HG02610 (cell line): ENCODE results near the gene WFS1.

Experiments used
- ATAC-seq: cut with Tn5 transposase; IDR thresholded peaks from one replicate; pipeline ENCODE4 v1.9.1; 2021; ENCODE audit warnings: mild to moderate bottlenecking, moderate library complexity; ENCODE audit not compliant: unreplicated experiment

WFS1 gene

DNA sequence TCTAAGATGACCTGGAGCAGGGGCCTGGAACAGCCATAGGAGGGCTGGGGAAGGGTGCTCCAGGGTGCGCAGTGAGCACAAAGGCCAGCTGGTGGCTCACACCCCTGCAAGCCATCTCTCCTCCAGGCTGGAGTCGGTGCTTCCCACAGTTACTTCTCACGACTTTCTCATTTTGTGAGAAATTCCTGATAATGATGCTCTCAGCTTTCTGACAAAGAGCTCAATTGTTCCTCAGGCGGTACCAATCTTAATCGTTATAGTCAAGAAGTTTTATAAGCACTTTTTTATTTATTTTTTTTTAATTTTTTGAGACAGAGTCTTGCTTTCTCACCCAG is 11.7 kb upstream of the WFS1 start:
- no peak for ATAC-seq

DNA sequence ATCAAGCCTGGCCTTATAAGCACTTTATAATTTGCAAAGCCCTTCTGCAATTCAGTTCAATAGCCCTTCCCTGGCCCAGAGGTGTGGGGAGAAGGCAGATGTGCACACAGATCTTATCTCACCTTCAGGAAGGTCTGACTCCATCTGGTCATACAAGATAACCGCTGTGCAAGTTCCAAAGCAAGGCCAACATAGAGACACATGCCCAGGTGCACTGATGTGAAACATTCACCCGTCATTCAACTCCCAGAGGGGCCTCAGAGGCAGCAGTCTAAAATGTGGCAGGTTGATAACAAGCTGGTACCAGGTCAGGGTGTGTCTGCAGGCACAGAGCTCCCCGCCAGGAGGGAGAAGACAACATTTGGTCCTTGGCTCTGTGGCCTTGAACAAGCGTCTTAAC is 10.9 kb upstream of the WFS1 start:
- no peak for ATAC-seq

DNA sequence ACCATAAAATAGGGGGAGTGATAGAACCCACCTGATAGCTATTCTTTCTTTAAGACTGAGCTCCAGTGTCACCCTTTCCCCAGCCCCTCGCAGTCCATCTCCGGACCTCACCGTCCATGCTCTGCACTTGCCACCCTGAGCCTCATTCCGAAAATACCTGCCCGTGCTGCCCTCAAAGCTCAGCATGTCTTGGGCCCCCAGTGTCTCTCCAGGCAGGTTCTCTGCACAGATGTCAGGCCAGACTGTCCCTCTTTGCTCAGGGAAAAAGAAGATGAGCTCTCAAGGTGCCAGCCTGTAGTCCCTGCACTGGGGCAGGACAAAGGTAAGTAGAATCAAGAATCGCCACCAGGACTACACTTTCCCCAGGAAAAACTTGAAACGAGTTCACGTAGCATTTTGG is 9.8 kb upstream of the WFS1 start:
- ATAC-seq, result no peak

DNA sequence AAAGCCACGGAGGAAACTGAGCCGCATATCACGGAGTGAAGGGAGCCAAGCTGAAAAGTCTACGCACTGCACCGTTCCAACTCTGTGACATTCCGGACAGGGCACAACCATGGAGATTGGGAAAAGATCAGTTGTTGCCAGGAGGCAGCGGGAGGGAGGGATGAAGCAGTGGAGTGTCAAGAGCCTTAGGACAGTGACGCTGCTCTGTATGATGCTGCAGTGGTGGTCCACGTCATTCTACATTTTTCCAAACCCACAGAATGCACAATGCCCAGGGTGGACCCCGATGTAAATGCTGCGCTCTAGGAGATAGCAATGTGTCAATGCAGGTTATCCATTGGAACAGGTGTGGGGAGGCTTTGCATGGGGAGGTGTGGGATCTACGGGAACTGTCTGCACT is 7.5 kb upstream of the WFS1 start:
- ATAC-seq, result no peak

DNA sequence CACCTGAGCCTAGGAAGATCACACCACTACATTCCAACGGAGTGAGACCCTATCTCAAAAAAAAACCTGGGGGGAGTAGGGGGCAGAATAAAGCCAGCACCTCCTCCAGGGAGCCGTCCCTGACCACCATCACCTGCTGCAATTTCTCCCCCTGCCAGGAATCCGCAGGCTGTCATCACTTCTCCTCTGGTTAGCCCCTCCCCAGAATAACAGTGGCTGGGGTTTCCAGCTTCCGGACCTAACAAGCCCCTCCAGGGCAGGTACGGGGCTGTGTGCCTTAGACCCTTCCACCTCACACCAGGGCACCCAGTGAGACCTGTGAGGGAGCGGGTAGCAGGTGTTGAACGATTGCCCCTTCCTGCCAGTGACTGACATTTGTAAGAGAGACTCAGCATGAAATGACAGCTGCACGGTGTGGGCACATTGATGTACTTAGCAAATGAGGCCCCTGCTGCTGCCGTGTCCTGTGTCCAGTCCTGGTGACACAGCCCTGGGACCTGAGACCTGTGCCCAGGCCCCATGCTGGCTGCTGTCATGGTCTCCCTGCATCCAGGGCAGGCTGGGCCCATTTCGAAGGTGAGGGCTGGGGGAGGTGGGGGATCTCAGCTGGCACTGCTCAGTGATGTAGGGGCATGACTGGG is 6.7 kb upstream of the WFS1 start:
- ATAC-seq, result no peak

DNA sequence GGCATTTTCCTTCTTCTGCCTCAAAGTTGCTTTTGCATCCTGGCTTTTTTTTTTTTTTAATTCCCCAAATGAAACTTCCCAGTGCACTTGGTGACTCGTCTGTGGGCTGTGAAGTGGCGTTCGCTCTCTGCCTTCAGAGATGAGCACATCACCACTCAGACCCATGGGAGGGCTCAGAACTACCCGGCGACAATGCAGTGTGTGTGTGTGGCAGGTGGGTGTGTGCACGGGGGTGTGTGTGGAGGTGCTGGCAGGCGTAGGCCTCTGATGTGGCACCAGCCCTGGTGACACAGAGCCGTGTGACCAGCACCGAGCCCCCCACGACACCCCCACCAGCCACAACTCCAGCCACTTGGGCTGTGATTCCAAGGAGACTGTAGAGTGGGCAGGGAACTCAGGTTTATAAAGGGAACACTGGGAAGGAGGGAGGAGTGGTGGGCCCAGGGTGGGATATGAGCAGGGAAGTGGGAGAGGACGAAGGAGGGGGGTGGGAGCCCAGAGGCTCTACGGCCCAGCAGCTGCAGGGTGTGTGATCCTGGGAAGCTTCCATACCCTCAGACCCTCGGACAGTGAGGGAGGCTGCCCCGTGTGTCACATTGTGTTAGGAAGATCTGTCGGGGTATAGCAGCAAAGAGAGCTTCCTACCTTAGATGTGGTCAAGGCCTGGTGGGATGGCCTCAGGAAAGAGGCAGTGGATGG is 6.0 kb upstream of the WFS1 start:
- ATAC-seq, result no peak

DNA sequence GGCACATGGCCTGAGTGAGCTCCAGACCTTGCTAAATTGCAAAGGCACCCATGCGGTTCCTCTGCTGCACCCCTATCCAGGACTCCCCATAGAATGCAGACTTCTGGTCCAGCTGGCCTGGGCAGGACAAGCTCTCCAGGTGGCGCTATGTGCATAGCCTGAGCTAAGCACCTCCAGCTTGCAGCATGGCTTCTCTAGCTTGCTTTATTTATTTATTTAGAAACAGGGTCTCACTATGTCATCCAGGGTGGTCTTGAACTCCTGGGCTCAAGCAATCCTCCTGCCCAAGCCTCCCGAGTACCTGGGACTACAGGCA is 5.5 kb upstream of the WFS1 start:
- ATAC-seq, result no peak

DNA sequence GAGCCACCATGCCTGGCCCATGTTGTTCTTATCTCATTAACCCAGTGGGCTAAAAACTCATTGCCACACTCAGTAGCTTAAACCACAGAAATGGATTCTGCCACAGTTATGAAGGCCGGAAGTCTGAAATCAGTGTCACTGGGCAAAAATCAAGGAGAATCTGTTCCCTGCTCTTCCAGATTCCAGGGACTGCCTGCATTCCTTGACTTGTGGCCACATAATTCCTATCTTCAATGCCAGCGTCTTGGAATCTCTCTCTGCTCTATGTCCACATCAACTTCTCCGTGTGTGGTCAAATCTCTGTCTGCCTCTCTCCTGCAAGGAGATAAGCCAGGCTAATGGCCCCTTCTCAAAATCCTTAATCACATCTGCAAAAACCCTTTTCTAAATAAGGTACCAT is 4.1 kb upstream of the WFS1 start:
- ATAC-seq, result no peak

DNA sequence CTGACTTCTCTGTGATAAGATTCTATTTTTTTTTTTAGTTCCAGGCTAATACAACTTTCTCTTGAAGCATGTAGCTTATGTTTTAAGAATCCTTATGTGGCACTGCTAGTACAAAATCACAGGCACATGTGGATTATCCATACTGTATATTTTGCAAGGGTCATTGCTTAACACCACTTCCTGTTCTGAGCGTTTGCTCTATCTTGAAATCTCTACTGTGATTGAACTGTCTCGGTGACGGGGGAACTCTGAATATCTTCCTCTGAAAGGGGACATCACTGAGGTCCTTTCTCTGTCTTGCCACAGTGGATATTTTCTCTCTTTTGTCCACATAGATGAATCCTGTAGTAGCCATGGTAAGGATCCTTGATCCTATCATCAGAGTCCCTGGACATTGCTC is 2.1 kb upstream of the WFS1 start:
- no peak for ATAC-seq

DNA sequence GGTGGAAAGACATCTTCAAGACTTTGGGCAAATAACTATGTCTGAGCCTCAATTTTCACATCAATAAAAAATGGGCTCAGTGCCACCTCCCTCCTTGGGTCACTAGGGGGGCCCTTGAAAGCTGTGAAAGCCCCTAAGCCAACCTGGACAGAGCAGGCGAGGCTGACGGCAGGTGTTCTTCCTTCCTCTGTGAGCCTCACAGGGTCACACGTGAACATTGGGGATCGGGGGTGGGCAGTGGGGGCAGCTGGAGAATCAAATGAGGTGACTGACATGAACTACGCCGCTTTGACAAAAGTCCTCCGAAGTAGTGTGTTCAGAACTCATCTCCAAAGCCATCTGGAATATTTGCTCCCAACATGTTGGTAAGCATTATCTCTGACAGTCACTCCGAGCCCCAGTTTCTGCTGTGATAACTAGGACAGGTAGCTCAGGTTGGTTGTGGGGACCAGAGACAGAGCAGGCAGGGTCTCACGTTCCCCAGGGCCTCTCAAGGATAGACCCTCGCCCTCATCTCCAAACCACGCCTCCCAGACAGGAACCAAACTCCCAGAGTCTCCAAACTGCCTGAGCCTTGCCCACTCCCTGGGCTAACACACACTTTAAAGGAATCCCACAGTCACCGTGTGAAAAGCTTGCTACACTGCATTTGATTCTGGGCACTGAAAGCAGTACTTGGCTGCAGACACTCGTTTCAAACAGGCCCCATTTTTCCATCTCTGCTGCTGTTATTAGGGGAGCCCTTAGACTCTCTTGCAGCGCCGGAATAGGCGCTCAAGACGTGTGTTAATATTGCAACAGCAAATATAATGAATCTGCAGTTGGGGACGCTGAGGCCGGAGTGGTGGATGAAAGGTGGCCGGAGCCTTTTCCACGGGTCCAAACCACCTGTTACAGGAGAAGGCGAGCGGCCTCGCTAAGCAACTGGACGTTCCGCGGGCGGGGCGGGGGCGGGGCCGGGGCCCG is 717 bp upstream of the WFS1 start:
- ATAC-seq, result no peak

DNA sequence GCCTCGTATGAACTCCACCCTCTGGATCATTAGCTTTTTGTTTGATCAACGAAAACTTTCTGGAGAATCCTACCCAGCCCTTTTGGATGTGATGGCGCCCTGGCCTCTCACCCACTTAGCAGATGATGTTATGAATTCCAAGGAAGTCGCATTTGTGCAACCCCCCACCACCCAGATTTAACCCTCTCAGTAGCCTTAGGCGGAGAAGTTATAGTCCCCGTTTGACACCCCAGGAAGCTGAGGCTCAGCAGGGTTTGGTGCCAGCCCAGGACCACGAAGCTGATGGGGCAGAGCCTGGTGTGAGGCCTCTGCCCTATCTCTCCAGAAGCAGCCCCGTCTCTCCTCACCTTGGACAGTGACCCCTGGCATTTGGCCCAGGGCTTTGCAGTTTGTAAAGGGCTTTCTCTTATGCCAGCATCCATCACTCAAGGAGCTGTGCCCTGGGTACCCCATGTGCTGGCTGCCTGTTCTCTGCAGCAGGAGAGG is 1.0 kb downstream of the WFS1 start:
- ATAC-seq, result no peak

DNA sequence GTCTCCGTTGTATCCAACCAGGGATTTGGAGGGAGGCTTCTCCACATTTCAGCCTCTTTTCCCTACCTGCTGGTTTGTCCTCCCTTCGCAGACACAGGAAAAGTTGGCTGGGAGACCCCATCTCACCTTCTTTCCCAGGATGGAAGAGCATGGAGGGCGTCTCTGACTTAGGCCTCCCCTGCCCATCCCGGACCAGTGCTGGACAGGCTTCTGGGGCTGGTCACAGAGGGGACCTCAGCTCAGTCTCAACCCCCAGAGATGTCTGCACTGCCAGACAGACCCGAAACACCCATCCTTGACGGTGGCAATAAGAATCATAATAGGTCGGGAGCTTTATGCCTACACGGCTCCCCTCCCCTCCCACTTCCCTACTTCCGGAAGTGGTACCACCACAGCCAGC is 1.6 kb downstream of the WFS1 start:
- no peak for ATAC-seq

DNA sequence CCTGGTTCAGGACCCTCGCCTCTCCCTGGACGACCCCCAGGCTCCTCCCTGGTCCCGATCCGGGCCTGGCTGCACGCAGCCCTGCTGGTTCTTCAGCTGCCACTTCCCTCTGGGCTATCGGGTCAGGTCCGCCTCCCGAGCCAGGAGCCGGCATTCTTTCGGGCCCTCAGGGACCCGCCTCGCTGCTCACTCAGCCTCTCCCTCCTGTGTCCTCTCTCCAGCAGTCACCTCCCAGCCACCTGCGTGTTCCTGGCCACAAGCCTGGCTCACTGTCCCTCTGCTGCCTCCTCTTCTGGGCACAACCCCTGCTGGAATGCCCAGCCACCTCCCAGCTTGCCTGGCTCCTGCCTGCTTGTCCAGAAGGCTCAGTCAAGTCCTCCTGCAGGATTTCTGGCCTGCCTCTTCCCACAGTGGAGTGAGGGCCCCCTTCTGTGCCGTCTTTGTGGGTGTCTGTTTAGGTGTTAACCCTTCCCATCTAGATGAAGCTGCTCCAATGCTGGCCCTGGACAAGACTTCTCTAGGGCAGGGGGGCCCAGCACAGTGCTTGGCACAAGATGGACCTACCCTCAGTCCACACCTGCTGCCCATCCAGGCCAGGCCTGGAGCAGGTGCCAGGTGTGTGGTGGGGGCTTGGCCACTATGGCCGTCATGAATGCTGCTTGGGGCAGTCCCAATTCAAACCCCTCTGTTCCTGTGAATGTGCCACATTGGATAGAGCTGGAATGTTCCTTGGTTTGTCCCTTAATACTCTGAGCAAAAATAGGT is 2.2 kb downstream of the WFS1 start:
- no peak for ATAC-seq

DNA sequence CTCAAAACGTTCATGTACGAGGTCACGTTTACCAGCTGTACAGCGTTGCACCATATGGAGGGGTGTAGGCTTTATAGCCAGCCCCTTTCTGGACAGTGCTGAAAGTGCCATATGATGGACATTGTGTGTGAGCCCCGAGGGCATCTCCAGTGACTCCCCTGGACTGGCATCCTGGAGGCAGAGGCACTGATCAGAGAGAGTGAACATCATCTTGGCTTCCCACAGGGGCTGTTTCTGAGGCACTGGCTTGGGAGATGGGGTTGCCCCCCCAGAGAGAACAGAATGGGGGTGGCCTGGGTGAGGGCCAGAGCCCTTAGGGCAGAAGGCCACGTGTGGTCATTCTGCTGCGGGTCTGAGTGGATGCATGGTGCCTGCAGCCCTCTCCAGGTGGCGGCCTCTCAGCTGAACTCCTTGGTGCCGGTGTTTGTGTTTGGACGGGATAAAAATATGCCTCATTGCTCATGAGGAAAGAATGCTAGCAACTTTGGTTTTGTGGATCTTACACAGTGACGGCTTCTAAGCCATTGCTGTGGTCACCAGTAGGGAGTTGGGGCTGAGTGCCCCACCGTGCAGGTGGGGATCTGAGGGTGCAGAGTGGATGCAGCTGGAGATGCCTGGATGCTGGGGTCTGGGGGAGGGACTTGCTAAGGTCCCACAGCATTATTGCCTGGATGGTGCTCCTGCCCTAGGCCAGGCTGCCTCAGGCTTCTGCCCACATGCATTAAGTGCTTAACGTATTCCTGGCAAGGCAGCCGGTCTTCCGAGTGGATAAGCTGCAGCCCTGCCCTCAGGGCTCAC is 3.4 kb downstream of the WFS1 start:
- no peak for ATAC-seq

DNA sequence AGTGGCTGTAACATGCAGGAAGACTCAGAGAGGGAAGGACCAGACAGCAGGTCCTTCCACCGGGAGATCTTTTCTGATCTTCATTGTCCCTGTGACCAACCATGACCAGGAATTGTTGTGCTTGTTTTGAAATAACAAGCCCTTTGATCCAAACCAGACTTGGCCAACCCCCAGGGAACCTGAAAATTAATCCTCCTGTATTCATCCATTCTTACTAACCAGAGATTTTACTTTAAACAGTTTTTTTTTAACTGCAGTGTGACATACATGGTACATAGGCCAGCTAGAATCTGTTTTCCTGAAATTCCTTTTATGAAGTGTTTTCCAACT is 4.0 kb downstream of the WFS1 start:
- no peak for ATAC-seq

DNA sequence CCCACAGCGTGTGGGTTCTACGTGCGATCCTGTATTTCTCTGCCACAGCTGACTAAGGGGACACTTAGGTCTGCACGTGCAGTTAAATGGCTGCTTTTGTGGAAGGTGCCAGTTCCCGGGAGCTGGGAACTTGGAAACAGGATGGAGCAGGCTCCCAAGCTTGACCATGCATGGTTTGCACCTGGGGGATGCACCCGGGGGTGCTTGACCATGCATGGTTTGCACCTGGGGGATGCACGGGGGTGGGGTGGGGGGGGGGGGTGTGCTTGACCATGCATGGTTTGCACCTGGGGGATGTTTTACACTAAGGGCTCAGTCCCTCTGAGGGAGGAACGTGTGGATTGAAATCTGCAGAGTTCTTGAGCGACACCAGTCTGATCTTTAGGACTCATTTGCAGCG is 5.7 kb downstream of the WFS1 start:
- no peak for ATAC-seq

DNA sequence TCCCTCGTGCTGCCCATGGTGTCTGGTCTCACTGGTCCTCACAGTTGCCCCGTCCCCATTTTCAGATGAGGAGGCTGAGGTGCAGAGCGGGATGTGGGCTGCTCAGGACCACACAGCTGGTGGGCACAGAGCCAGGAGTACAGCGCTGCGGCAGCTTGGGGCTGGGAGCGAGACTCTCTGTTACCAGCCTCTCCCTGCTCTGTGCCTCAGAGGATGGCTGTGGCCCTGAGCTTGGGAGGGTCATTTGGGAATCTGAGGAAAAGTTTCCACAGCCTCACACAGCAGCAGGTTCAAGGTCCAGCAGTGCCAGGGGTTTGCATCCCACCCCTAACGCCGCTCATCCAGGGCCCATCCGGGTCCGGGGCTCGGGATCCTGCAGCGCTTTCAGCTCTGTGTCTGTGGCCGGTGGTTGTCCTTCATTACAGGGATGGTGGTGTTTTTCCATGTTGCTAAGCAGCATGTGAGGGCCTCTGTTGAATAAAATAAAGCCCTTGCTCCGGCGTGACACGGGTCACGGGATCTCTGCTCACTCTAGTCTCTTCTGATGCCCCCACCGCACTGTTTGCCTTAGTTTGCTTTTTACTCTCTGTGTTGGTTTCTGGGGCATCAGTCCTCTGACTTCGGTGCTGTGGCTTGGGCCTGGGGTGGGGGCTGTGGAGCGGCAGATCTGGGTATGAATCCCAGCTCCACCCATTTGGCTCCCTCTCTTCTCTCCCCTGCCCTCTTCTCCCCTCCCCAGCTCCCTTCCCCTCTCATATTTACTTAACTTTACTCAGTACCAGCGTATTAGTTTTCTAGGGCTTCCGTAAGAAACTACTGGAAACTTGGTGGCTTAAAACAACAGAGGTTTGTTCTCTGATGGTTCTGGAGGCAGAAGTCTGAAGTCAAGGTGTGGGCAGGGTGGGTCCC is 6.5 kb downstream of the WFS1 start:
- no peak for ATAC-seq

DNA sequence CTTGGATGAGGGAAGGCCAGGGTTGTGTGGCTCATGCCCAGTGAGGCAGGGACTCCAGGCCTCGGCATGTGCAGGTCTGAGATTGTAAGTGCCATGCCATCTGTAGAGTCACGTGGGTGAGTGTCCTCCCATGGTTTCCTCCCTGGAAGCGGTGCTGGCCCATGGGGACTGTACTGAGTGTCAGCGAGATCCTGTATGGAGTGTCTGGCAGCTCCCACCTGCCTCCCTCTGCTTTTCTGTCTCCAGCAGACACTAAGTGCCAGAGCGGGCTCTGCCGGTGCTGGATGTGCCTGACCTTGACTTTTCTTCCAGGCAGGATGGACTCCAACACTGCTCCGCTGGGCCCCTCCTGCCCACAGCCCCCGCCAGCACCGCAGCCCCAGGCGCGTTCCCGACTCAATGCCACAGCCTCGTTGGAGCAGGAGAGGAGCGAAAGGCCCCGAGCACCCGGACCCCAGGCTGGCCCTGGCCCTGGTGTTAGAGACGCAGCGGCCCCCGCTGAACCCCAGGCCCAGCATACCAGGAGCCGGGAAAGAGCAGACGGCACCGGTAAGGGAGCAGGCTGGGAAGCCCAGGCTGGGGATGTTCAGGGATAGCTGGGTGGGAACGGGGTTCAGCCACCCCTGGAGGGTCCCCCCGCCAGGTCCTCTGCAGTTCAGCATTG is 7.6 kb downstream of the WFS1 start:
- no peak for ATAC-seq
